ENCODE data around the gene ZNF471.

The ZNF471 gene

GRCh38 chr19:56507446-56508289 is at the start of gene ZNF471:
TSS of gene ZNF471 (plus strand) at chr19:56507855. CDS start at chr19:56511572, 3,717 bp downstream.
- DNase-seq: no peak

- no peak for DNase-seq
Measured at GRCh38 chr19:56474308-56474707, 33.3 kb upstream of the ZNF471 start.

- DNase-seq: no peak
Measured at GRCh38 chr19:56476093-56476492, 31.6 kb upstream of the ZNF471 start.

GRCh38 chr19:56476651-56477428 is 30.8 kb upstream of the ZNF471 start, which contains the start of gene ZNF667:
TSS of gene ZNF667 (minus strand) at chr19:56477345. CDS start at chr19:56462370, 14,975 bp downstream.
- no peak for DNase-seq

- DNase-seq: no peak
Measured at GRCh38 chr19:56477429-56478338, 30.0 kb upstream of the ZNF471 start.

GRCh38 chr19:56491399-56491798 is 16.3 kb upstream of the ZNF471 start:
- no peak for DNase-seq

GRCh38 chr19:56504581-56504980 is 3.1 kb upstream of the ZNF471 start:
- no peak for DNase-seq

- DNase-seq: no peak
Measured at GRCh38 chr19:56508290-56508778, 679 bp downstream of the ZNF471 start.

- DNase-seq: no peak
Measured at GRCh38 chr19:56525214-56525860, 17.7 kb downstream of the ZNF471 start.

- DNase-seq: no peak
Measured at GRCh38 chr19:56537442-56537841, 29.8 kb downstream of the ZNF471 start.

GRCh38 chr19:56538254-56538760 is 30.7 kb downstream of the ZNF471 start:
- DNase-seq: peak; percentile 73

GRCh38 chr19:56538761-56539263 is 31.2 kb downstream of the ZNF471 start, which contains the start of gene ZFP28:
TSS of gene ZFP28 (plus strand) at chr19:56538948. CDS start at chr19:56539019, 71 bp downstream.
- DNase-seq: peak; percentile 39

GRCh38 chr19:56543776-56544175 is 36.1 kb downstream of the ZNF471 start:
- DNase-seq: no peak

GRCh38 chr19:56547535-56547934 is 39.9 kb downstream of the ZNF471 start:
- DNase-seq: no peak

GRCh38 chr19:56554272-56554869 is 46.7 kb downstream of the ZNF471 start:
- no peak for DNase-seq

- DNase-seq: no peak
Measured at GRCh38 chr19:56562766-56563165, 55.1 kb downstream of the ZNF471 start.

- DNase-seq: peak; percentile 26
Measured at GRCh38 chr19:56566904-56567273, 59.2 kb downstream of the ZNF471 start.

- DNase-seq: peak; percentile 72
Measured at GRCh38 chr19:56567274-56568120, 59.8 kb downstream of the ZNF471 start, which contains the start of gene ZNF470. TSS of gene ZNF470 (plus strand) at chr19:56567468. CDS start at chr19:56570312, 2,844 bp downstream.

- DNase-seq: no peak
Measured at GRCh38 chr19:56572589-56572988, 64.9 kb downstream of the ZNF471 start.

- DNase-seq: no peak
Measured at GRCh38 chr19:56573914-56574313, 66.3 kb downstream of the ZNF471 start.
